HG03175 (cell line): Measurements from ENCODE around the gene PRKCE.

Experiments used
- ATAC-seq: cut with Tn5 transposase; IDR thresholded peaks from one replicate; pipeline ENCODE4 v1.9.1; 2021; ENCODE audit warnings: mild to moderate bottlenecking, moderate library complexity; ENCODE audit not compliant: unreplicated experiment

PRKCE gene

GRCh38 chr2:46062637-46063412 lies 411.4 kb downstream of the PRKCE start:
- no peak for ATAC-seq

GRCh38 chr2:46064396-46064795 lies 412.9 kb downstream of the PRKCE start:
- no peak for ATAC-seq

- no peak for ATAC-seq
Measured at GRCh38 chr2:46065152-46065551, 413.7 kb downstream of the PRKCE start.

- no peak for ATAC-seq
Measured at GRCh38 chr2:46066116-46066515, 414.6 kb downstream of the PRKCE start.

- ATAC-seq, result no peak
Measured at GRCh38 chr2:46066601-46067000, 415.1 kb downstream of the PRKCE start.

- ATAC-seq, result no peak
Measured at GRCh38 chr2:46067062-46067461, 415.6 kb downstream of the PRKCE start.

GRCh38 chr2:46067501-46068305 lies 416.2 kb downstream of the PRKCE start:
- ATAC-seq, result no peak

GRCh38 chr2:46068636-46069035 lies 417.2 kb downstream of the PRKCE start:
- no peak for ATAC-seq

- ATAC-seq, result no peak
Measured at GRCh38 chr2:46071074-46071473, 419.6 kb downstream of the PRKCE start.

- no peak for ATAC-seq
Measured at GRCh38 chr2:46072101-46072820, 420.8 kb downstream of the PRKCE start.

GRCh38 chr2:46073540-46074046 lies 422.1 kb downstream of the PRKCE start:
- ATAC-seq, result no peak

- no peak for ATAC-seq
Measured at GRCh38 chr2:46074501-46074900, 423.0 kb downstream of the PRKCE start.

- no peak for ATAC-seq
Measured at GRCh38 chr2:46075848-46076247, 424.4 kb downstream of the PRKCE start.

GRCh38 chr2:46076251-46076650 lies 424.8 kb downstream of the PRKCE start:
- no peak for ATAC-seq

GRCh38 chr2:46076875-46077274 lies 425.4 kb downstream of the PRKCE start:
- ATAC-seq, result no peak

GRCh38 chr2:46077522-46078107 lies 426.1 kb downstream of the PRKCE start:
- no peak for ATAC-seq

- ATAC-seq, result peak; percentile 65
Measured at GRCh38 chr2:46079985-46080560, 428.6 kb downstream of the PRKCE start.

- no peak for ATAC-seq
Measured at GRCh38 chr2:46082531-46083485, 431.3 kb downstream of the PRKCE start.

- no peak for ATAC-seq
Measured at GRCh38 chr2:46086578-46087070, 435.1 kb downstream of the PRKCE start.
